CD4-positive, alpha-beta T cell treated with Interleukin-6 at 100 ng/mL for 8 hours (primary cell): ENCODE results near the gene EXOC5.
A peak's percentile ranks its signal among the peaks of the same experiment; 100 is the strongest.
"Not testable (repeated sequence)": the region's sequence is repeated elsewhere in the genome, so short reads cannot be mapped to it uniquely, and the experiment has no call there.

Source experiments
- DNase-seq: peaks from one replicate; pipeline ENCODE4 v3.0.0-alpha.2; 2020; ENCODE audit warnings: mixed read lengths, low spot score

EXOC5 gene

GRCh38 chr14:57268161-57269069, at the start of gene EXOC5, which contains the start of gene AP5M1:
EXOC5 (minus strand) TSS chr14:57268905; CDS start chr14:57268648, 257 bp downstream.
AP5M1 (plus strand) TSS chr14:57268971; CDS start chr14:57269315, 344 bp downstream.
- peak; percentile 87 for DNase-seq

GRCh38 chr14:57317248-57317833, 48.6 kb upstream of the EXOC5 start:
- DNase-seq = peak; percentile 73

GRCh38 chr14:57314396-57315089, 45.8 kb upstream of the EXOC5 start:
- no peak for DNase-seq

- no peak for DNase-seq
Observed at GRCh38 chr14:57302883-57303282, 34.2 kb upstream of the EXOC5 start.

- no peak for DNase-seq
Observed at GRCh38 chr14:57299511-57299910, 30.8 kb upstream of the EXOC5 start.

- no peak for DNase-seq
Observed at GRCh38 chr14:57297852-57298251, 29.1 kb upstream of the EXOC5 start.

GRCh38 chr14:57295239-57295638, 26.5 kb upstream of the EXOC5 start:
- no peak for DNase-seq

GRCh38 chr14:57293866-57294837, 25.4 kb upstream of the EXOC5 start:
- no peak for DNase-seq

- DNase-seq = no peak
Observed at GRCh38 chr14:57291692-57292647, 23.3 kb upstream of the EXOC5 start.

- DNase-seq = no peak
Observed at GRCh38 chr14:57290751-57291150, 22.0 kb upstream of the EXOC5 start.

GRCh38 chr14:57287745-57288144, 19.0 kb upstream of the EXOC5 start:
- DNase-seq = no peak

GRCh38 chr14:57277062-57277461, 8.4 kb upstream of the EXOC5 start:
- DNase-seq = no peak

- no peak for DNase-seq
Observed at GRCh38 chr14:57275023-57275664, 6.4 kb upstream of the EXOC5 start.

GRCh38 chr14:57274551-57274950, 5.8 kb upstream of the EXOC5 start:
- DNase-seq = no peak

GRCh38 chr14:57273236-57273635, 4.5 kb upstream of the EXOC5 start:
- no peak for DNase-seq

- no peak for DNase-seq
Observed at GRCh38 chr14:57266065-57266464, 2.6 kb downstream of the EXOC5 start.

GRCh38 chr14:57262117-57262516, 6.6 kb downstream of the EXOC5 start:
- DNase-seq = no peak

GRCh38 chr14:57261604-57262003, 7.1 kb downstream of the EXOC5 start:
- DNase-seq = no peak

GRCh38 chr14:57259672-57260071, 9.0 kb downstream of the EXOC5 start:
- no peak for DNase-seq

- not testable (repeated sequence) for DNase-seq
Observed at GRCh38 chr14:57258221-57258620, 10.5 kb downstream of the EXOC5 start.
